GM12872 (cell line): ENCODE results near the gene CFAP97D1.

ENCODE experiments used
- TF ChIP-seq, protein P1 (sequence below): IDR thresholded peaks from 3 replicates; pipeline ENCODE4 v1.5.1; 2011; ENCODE audit warnings: low read depth, mild to moderate bottlenecking, low read length, moderate library complexity; ENCODE audit not compliant: insufficient read depth

CFAP97D1 gene

DNA sequence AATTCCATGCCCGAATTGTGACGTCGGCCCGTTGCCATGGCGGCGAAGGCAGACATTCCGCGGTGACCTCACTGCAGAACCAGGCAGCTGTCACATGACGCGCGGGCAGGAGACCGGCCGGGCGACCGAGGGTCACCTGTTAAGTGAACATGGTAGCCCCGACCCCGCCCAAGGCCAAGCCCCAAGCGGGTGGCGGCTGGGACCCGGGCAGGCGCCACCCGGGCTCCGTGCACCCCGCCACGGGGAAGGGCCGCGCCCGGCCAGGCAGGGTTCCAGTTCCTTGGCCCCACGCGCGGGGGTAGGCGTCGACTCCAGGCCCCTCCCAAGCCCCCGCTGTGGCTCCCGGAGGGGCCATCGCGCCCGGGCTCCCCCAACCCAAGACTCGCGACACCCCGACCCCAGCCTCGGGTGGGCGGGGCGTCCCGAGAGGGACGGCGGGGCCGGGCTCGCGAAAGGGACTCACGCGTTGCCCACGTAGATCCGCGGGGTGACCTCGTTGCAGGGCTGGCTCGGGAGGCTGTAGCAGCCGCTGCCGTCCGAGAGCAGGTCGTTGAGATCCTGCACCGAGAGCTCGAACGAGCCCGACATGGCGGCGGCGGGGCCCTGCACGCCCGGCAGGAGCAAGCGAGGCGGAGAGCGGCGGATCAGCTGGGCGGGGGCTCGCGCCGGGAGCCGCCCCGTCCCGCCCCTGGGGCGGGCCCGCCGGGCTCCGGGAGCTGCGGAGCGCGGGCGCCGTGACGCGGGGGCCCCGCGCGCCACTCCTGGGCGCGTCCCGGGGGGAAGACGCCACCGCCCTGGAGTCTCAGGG, 1.7 kb upstream of the CFAP97D1 start, which contains the start of gene DUSP3:
Gene DUSP3, minus strand, starts transcription at position 641 of the 808 bp plus-strand sequence. Its CDS starts 53 bp downstream, at position 588.
- TF ChIP-seq, protein P1, sequence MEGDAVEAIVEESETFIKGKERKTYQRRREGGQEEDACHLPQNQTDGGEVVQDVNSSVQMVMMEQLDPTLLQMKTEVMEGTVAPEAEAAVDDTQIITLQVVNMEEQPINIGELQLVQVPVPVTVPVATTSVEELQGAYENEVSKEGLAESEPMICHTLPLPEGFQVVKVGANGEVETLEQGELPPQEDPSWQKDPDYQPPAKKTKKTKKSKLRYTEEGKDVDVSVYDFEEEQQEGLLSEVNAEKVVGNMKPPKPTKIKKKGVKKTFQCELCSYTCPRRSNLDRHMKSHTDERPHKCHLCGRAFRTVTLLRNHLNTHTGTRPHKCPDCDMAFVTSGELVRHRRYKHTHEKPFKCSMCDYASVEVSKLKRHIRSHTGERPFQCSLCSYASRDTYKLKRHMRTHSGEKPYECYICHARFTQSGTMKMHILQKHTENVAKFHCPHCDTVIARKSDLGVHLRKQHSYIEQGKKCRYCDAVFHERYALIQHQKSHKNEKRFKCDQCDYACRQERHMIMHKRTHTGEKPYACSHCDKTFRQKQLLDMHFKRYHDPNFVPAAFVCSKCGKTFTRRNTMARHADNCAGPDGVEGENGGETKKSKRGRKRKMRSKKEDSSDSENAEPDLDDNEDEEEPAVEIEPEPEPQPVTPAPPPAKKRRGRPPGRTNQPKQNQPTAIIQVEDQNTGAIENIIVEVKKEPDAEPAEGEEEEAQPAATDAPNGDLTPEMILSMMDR: no peak

DNA sequence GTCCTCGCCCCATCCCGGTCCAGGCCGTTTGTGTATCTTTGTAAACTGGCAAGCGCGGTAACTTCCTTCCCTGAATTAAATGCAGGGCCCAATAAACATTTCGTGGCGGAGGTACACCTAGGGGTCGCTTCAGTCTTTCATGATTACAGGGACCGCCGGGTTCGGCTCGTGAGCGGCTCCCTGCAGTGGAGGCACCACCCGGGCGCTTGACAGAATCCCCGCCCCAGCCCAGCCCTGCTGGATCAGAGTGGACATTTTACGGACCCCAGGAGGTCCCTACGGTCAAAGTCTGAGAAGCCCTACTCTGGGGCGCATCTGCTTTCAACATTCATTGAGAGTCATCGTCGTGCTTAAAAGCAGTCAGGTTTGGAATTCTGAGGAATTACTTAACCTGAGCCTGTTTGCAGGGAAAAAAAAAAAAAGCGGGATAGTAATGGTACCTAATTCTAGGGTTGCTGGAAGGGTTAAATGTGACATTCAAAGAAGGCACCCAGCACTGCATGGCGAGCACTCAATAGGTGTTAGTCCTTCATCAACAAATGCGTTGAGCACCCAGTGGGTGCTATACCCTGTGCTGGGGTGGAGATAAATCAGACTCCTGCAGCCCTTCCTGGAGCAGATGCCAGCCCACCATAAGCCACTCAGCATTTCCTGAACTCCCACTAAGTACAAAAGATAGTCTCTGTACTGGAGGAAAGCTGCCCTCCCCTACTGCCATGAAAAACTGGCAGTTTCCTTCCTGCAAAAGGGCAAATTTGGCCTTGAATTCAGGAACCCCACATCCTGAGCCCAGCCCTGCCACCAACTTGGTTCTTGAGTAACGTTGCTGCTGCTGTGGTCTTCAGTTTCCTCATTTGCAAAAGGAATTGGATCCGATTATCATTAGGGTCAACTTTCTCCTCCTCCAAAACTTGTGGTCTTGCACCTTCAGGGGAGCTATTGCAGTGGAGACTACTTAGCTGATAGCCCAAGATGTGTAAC, 800 bp upstream of the CFAP97D1 start:
- TF ChIP-seq, protein P1: no peak

DNA sequence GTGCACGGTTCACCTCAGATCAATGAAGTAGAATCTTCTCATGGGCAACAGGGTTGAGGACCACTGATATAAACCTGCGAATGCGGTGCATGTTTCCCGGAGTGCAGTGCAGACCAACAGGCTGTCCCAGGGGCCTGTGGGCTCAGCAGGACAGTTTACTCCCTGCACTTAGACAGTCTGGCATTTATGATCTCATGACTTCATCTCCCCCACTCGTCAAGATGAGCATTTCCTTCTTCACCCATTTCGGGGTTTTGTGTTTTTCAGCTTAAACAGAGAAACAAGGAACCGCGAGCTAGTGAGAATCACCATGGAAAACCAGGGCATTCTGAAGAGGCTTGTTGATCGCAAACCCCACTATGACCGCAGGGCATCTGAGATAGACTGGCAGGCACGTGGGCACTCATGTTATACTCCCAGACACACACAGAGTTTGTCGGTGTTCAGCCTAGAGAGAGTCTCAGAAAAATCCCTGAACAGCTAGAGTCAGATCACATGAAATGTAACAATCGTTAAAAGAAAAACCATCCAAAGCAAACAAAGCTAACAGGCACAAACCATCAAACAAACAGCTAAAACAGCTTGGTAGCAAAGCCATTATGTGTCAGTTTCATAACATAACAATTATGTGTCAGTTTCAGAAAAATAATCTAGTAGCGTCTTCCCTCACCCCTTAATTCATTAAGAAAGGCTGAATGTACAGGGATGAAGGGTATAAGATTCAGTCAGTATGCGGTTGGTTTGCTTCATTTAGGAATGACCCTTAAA, 2.9 kb downstream of the CFAP97D1 start:
- TF ChIP-seq, protein P1: no peak

DNA sequence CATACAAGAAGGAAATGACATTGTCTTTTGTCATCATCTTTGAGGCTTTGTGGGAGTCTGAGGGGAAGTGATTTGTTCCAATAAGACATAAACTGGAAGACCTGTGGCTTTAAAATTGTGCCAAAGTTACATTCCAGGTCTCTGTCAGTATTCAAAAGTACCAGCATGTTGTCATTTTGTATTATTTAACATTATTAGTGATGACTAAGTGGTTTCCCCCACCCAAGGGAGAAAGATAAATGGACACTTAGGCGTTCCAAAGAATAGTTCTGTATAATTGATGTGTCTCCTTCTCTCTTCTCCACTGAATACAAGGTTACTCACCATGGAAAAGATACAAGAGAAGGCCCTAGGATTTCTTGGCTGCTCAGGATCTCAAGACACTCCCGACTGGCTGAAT, 3.8 kb downstream of the CFAP97D1 start:
- TF ChIP-seq, protein P1: no peak

DNA sequence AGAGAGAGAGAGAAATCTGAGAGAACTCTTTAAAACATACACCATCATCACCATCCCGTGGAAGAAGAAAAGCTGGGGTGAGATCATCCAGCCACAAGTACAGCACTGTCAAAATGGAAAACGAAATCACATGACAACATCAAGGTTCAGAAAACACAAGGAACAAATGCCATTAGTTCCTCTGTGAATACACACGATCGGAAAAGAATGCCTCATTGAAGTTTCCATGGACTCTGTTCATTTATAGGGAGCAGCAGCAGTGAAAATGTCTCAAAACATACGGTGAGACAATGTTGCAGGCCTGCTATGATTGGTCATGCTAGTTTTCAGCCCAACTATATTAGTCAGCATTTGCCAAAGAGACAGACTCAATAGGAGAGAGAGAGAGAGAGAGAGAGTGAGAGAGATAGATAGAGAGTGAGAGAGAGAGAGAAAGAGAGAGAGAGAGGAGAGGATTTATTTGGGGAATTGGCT, 4.4 kb downstream of the CFAP97D1 start:
- TF ChIP-seq, protein P1: no peak

DNA sequence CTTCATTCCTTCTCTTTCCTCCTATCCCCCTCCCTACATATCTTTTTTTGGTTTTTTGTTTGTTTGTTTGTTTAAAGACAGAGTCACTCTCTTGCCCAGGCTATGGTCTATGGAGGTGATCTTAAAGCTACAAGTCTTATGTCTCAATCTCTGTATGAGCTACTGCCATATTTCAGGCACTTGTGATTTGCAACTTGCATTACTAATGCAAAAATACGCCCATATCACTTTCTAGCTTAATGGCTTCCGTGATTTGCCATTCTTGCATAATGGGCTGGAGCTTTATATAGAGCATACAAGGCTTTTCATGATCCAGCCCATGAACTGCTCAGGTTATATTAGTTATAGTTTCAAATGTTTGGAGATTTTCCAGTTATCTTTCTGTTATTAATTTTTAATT, 7.5 kb downstream of the CFAP97D1 start:
- TF ChIP-seq, protein P1: no peak
